Muscle layer of colon (tissue), 2 donors: Measurements from ENCODE around the gene ARHGAP15.

Source experiments
- H3K27ac ChIP-seq: one replicate; pipeline ENCODE4 v1.7.0; 2013; ENCODE audit warnings: low read depth, mild to moderate bottlenecking, low read length, moderate library complexity
- H3K27me3 ChIP-seq, 2 donors: one replicate each; pipeline ENCODE4 v1.7.0; 2013; ENCODE audit warnings: low read length in 2 of 2, mild to moderate bottlenecking in 2 of 2; ENCODE audit not compliant: insufficient read depth in 2 of 2, control insufficient read depth in 1 of 2
- H3K36me3 ChIP-seq: one replicate; pipeline ENCODE4 v1.7.0; 2013; ENCODE audit warnings: mild to moderate bottlenecking, low read length; ENCODE audit not compliant: insufficient read depth
- H3K4me1 ChIP-seq: one replicate; pipeline ENCODE4 v1.7.0; 2013; ENCODE audit warnings: mild to moderate bottlenecking, low read length; ENCODE audit not compliant: insufficient read depth
- H3K4me3 ChIP-seq, 2 donors: one replicate each; pipeline ENCODE4 v1.7.0; 2013; ENCODE audit warnings: low read length in 2 of 2, low read depth in 1 of 2, mild to moderate bottlenecking in 1 of 2, moderate library complexity in 1 of 2
- H3K9ac ChIP-seq: one replicate; pipeline ENCODE4 v1.7.0; 2013; ENCODE audit warnings: low read length
- H3K9me3 ChIP-seq: one replicate; pipeline ENCODE4 v1.7.0; 2013; ENCODE audit warnings: mild to moderate bottlenecking, low read length
- donor health status: abdominal sarcoma.
- donor health status: Adenocarcinoma of cecum.

Gene ARHGAP15

GRCh38 chr2:143230506-143231253 lies 101.5 kb downstream of the ARHGAP15 start:
- H3K27me3 ChIP-seq = no peaks in the 10 kb centered on the region
- no peaks in the 10 kb centered on the region for H3K9me3 ChIP-seq
- H3K4me1 ChIP-seq = no peaks in the 10 kb centered on the region
- H3K36me3 ChIP-seq = no peaks in the 10 kb centered on the region
- H3K9ac ChIP-seq = no peak overlapping the region
- H3K4me3 ChIP-seq = no peak overlapping the region
- no peak overlapping the region for H3K27ac ChIP-seq

- Histone ChIP-seq H3K27ac (no peak overlapping the region), H3K36me3 (no peaks in the 10 kb centered on the region), H3K27me3 (no peaks in the 10 kb centered on the region), H3K9ac (no peak overlapping the region), H3K4me1 (no peaks in the 10 kb centered on the region), H3K4me3 (no peak overlapping the region), H3K9me3 (no peaks in the 10 kb centered on the region)
Measured at GRCh38 chr2:143231254-143231645, 102.0 kb downstream of the ARHGAP15 start.

- no peaks in the 10 kb centered on the region for H3K27me3 ChIP-seq
- H3K4me1 ChIP-seq = no peaks in the 10 kb centered on the region
- H3K9me3 ChIP-seq = no peaks in the 10 kb centered on the region
- H3K4me3 ChIP-seq = no peak overlapping the region
- no peak overlapping the region for H3K9ac ChIP-seq
- no peaks in the 10 kb centered on the region for H3K36me3 ChIP-seq
- H3K27ac ChIP-seq = no peak overlapping the region
Measured at GRCh38 chr2:143237146-143237777, 108.0 kb downstream of the ARHGAP15 start.

GRCh38 chr2:143241403-143242088 lies 112.3 kb downstream of the ARHGAP15 start:
- Histone ChIP-seq H3K27me3 (no peaks in the 10 kb centered on the region), H3K4me3 (no peak overlapping the region), H3K27ac (no peak overlapping the region), H3K9ac (no peak overlapping the region), H3K36me3 (no peaks in the 10 kb centered on the region), H3K9me3 (no peaks in the 10 kb centered on the region), H3K4me1 (no peaks in the 10 kb centered on the region)

GRCh38 chr2:143246246-143246645 lies 117.0 kb downstream of the ARHGAP15 start:
- Histone ChIP-seq H3K9me3 (no peaks in the 10 kb centered on the region), H3K9ac (no peak overlapping the region), H3K27me3 (no peaks in the 10 kb centered on the region), H3K4me1 (no peaks in the 10 kb centered on the region), H3K36me3 (no peaks in the 10 kb centered on the region), H3K27ac (no peak overlapping the region), H3K4me3 (no peak overlapping the region)

- H3K9me3 ChIP-seq = no peaks in the 10 kb centered on the region
- no peaks in the 10 kb centered on the region for H3K27me3 ChIP-seq
- no peak overlapping the region for H3K27ac ChIP-seq
- H3K4me3 ChIP-seq = no peak overlapping the region
- H3K4me1 ChIP-seq = no peaks in the 10 kb centered on the region
- no peaks in the 10 kb centered on the region for H3K36me3 ChIP-seq
- no peak overlapping the region for H3K9ac ChIP-seq
Measured at GRCh38 chr2:143246815-143247744, 117.9 kb downstream of the ARHGAP15 start.

- H3K4me3 ChIP-seq = no peak overlapping the region
- no peak overlapping the region for H3K9ac ChIP-seq
- no peaks in the 10 kb centered on the region for H3K36me3 ChIP-seq
- no peaks in the 10 kb centered on the region for H3K9me3 ChIP-seq
- no peak overlapping the region for H3K27ac ChIP-seq
- H3K4me1 ChIP-seq = no peaks in the 10 kb centered on the region
- no peaks in the 10 kb centered on the region for H3K27me3 ChIP-seq
Measured at GRCh38 chr2:143248631-143249030, 119.4 kb downstream of the ARHGAP15 start.

GRCh38 chr2:143251681-143252080 lies 122.5 kb downstream of the ARHGAP15 start:
- Histone ChIP-seq H3K27ac (no peak overlapping the region), H3K27me3 (no peaks in the 10 kb centered on the region), H3K36me3 (no peaks in the 10 kb centered on the region), H3K9ac (no peak overlapping the region), H3K4me3 (no peak overlapping the region), H3K9me3 (no peaks in the 10 kb centered on the region), H3K4me1 (no peaks in the 10 kb centered on the region)

- Histone ChIP-seq H3K9me3 (no peaks in the 10 kb centered on the region), H3K36me3 (no peaks in the 10 kb centered on the region), H3K9ac (no peak overlapping the region), H3K4me3 (no peak overlapping the region), H3K27me3 (no peaks in the 10 kb centered on the region), H3K4me1 (no peaks in the 10 kb centered on the region), H3K27ac (no peak overlapping the region)
Measured at GRCh38 chr2:143252138-143252907, 123.1 kb downstream of the ARHGAP15 start.

- Histone ChIP-seq H3K36me3 (no peaks in the 10 kb centered on the region), H3K9me3 (no peaks in the 10 kb centered on the region), H3K9ac (no peak overlapping the region), H3K4me3 (no peak overlapping the region), H3K27me3 (no peaks in the 10 kb centered on the region), H3K4me1 (no peaks in the 10 kb centered on the region), H3K27ac (no peak overlapping the region)
Measured at GRCh38 chr2:143254110-143254509, 124.9 kb downstream of the ARHGAP15 start.
